ENCODE measurements around the gene HHIP. TPM values are rescaled to one million over a fixed set of nuclear protein-coding genes. Genes with fewer than 3 reads are reported as not detected.

The HHIP gene
- total RNA-seq, 1 donor from 2014 or later, result 1.3 TPM

DNA sequence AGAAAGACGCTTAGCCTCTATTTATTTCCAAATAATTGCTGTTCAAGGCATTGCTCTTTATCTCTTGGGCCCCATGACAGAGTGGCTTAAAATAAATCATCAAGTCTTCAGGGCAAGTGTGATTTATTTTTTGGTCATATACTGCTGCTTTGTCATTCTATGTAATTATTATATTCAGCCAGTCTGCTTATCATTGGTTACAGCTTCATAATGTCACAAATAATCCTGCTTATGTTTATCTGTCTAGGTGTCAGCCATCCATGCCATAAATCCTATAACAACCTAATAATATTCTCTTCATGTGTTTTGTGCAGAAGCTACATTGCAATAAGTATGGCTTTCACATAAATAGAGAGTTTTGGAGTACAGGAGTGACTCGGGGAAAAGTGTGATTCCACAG, 41.0 kb downstream of the HHIP start:
- Mint-ChIP-seq H3K36me3 (ENCODE audit: low read depth) (no peaks in the 10 kb centered on the region), H3K27me3 (ENCODE audit: low read depth) (no peaks in the 10 kb centered on the region), H3K4me1 (no peaks in the 10 kb centered on the region), H3K4me3 (no peak overlapping the region), H3K9me3 (no peaks in the 10 kb centered on the region), H3K27ac (ENCODE audit: unreplicated experiment) (no peak overlapping the region)
- no peak for DNase-seq (ENCODE audit: low read depth, low spot score)
- TF ChIP-seq, protein P1, sequence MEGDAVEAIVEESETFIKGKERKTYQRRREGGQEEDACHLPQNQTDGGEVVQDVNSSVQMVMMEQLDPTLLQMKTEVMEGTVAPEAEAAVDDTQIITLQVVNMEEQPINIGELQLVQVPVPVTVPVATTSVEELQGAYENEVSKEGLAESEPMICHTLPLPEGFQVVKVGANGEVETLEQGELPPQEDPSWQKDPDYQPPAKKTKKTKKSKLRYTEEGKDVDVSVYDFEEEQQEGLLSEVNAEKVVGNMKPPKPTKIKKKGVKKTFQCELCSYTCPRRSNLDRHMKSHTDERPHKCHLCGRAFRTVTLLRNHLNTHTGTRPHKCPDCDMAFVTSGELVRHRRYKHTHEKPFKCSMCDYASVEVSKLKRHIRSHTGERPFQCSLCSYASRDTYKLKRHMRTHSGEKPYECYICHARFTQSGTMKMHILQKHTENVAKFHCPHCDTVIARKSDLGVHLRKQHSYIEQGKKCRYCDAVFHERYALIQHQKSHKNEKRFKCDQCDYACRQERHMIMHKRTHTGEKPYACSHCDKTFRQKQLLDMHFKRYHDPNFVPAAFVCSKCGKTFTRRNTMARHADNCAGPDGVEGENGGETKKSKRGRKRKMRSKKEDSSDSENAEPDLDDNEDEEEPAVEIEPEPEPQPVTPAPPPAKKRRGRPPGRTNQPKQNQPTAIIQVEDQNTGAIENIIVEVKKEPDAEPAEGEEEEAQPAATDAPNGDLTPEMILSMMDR (conservative IDR thresholded peaks at IDR 0.05), result no peak

DNA sequence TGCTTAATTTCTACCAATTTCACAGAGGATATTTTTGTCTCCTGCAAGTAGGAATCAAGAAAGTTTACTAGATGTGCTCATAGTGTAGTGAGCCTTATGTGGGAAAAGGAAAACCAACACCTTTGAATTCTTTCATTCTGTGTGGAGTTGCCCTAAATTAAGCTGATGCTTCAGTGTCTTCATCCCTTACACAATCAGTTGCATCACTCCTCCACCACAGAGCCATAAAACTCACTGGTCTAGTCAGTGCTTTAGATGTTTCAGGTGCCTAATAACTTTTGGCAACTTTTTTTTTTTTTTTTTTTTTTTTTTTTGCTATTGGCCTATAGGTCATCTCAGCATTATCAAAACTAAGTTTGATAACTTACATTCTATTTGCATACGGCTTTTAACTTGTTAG, 41.5 kb downstream of the HHIP start:
- TF ChIP-seq, protein P1 (conservative IDR thresholded peaks at IDR 0.05), result no peak
- Mint-ChIP-seq H3K27ac (ENCODE audit: unreplicated experiment) (no peak overlapping the region), H3K4me3 (no peak overlapping the region), H3K9me3 (no peaks in the 10 kb centered on the region), H3K27me3 (ENCODE audit: low read depth) (no peaks in the 10 kb centered on the region), H3K36me3 (ENCODE audit: low read depth) (no peaks in the 10 kb centered on the region), H3K4me1 (no peaks in the 10 kb centered on the region)
- no peak for DNase-seq (ENCODE audit: low read depth, low spot score)

DNA sequence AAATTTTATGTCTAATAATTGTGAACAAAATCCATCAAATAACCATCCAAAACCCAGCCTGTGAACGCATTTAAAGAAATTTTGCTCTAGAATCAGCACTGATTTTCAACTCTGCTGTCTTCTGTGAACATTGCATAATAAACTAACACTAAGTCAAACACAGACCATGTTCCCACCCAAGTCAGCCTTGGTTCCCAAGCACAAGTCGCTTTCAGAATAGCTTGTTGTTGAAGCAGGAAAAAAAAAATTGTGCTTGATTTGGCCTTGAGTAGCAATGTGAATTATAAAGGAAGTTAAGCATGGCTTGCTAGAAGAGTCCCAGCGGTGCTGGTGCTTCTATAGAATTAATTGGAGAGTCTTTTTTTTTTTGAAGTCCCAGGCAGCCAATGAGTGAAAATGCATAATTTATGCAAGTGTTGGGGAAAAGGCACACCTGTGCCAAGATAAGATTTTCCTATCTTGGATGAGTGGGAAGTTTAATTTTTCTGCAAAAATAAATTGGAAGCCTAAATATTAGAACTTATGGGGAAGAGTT, 42.1 kb downstream of the HHIP start:
- no peak overlapping the region for H3K4me3 Mint-ChIP-seq
- H3K36me3 Mint-ChIP-seq (ENCODE audit: low read depth), result no peaks in the 10 kb centered on the region
- no peak overlapping the region for H3K27ac Mint-ChIP-seq (ENCODE audit: unreplicated experiment)
- no peaks in the 10 kb centered on the region for H3K27me3 Mint-ChIP-seq (ENCODE audit: low read depth)
- no peaks in the 10 kb centered on the region for H3K9me3 Mint-ChIP-seq
- DNase-seq (ENCODE audit: low read depth, low spot score), result no peak
- TF ChIP-seq, protein P1 (conservative IDR thresholded peaks at IDR 0.05), result no peak
- H3K4me1 Mint-ChIP-seq, result no peaks in the 10 kb centered on the region

DNA sequence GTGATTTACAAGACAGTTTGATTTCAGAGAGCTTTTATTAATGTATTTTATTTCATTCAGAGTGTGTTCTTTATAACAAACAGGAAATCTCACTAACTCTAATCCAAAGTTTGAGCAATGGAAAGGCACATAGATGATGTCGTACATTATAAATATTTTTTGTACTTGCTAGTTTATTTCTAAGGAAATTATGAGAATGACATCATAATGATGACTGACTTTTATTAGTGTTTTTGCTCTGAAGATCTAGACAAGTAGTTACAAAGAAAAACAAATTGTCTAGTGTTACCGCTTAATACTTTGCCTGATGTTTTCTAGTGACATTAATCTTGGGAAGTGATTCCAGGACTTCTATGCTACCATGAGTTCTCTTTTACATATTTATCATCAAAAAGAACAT, 43.2 kb downstream of the HHIP start:
- H3K27me3 Mint-ChIP-seq (ENCODE audit: low read depth), result no peaks in the 10 kb centered on the region

DNA sequence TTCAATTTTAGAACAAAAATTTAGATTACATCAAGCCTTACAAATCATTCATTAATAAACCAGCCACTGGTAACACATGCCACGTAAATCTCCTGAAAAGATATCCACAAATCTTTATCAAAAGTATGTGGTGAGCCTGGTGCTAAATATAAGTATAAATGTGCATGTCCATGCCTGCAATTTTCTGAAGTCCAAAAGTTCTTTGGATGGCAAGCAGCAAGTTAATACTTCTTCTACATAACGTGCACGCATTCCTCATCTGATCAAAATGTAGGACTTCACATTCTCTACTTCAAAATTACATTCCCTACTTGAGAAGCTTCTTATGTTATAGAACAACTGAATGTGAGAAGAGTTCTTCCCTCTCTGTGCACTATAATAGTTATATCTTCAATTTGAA, 49.8 kb downstream of the HHIP start:
- H3K27ac Mint-ChIP-seq (ENCODE audit: unreplicated experiment), result no peak overlapping the region
- DNase-seq (ENCODE audit: low read depth, low spot score), result no peak
- no peaks in the 10 kb centered on the region for H3K4me1 Mint-ChIP-seq
- H3K9me3 Mint-ChIP-seq, result peaks cover 4% of the 10 kb centered on the region
- TF ChIP-seq, protein P1 (conservative IDR thresholded peaks at IDR 0.05), result no peak
- no peaks in the 10 kb centered on the region for H3K27me3 Mint-ChIP-seq (ENCODE audit: low read depth)
- no peaks in the 10 kb centered on the region for H3K36me3 Mint-ChIP-seq (ENCODE audit: low read depth)
- H3K4me3 Mint-ChIP-seq, result no peak overlapping the region

More for the DNA sequence above, 43.2 kb downstream of the HHIP start:
- TF ChIP-seq, protein P1 (conservative IDR thresholded peaks at IDR 0.05), result no peak
- DNase-seq (ENCODE audit: low read depth, low spot score), result no peak
- no peaks in the 10 kb centered on the region for H3K9me3 Mint-ChIP-seq
- H3K4me3 Mint-ChIP-seq, result no peak overlapping the region
- H3K27ac Mint-ChIP-seq (ENCODE audit: unreplicated experiment), result no peak overlapping the region
- no peaks in the 10 kb centered on the region for H3K4me1 Mint-ChIP-seq
- H3K36me3 Mint-ChIP-seq (ENCODE audit: low read depth), result no peaks in the 10 kb centered on the region
